ENCODE measurements around the gene WEE2.

WEE2 gene

DNA sequence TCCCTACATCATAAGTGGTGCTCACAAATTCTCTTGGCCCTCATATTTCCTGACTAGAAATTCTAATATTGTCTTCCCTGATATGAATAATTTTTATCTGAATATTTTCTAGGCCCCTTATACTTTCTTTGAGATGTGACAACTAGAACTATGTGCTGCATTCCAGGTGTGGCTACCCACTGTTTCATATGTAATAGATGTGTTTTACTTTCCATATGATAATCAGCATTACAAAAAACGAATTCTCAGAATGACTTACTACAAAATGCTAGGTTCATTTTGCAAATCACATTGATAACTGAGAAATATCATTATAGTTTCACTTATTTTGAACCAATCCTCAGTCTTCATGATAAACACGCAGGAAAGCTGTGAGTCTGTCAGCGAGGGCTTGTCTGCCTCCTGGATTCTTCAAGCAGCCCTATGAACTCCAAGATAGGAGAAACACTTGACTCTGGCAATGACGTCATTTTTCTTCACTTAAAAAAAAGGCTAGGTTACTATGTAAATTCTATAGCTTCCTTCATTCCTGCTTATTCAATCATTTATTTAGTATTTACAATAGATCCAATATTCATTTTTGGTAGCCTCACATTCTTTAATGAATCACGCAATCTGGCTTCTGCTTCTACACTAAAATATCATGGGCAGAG, 4.6 kb downstream of the WEE2 start:
- H3K9me3 ChIP-seq (ENCODE audit: control insufficient read depth, insufficient read depth, low read depth, low read length): no peaks in the 10 kb centered on the region
- no peaks in the 10 kb centered on the region for H3K4me1 ChIP-seq (ENCODE audit: control insufficient read depth, insufficient read depth, low read length)
- H3K4me3 ChIP-seq (ENCODE audit: low read depth, low read length): no peak overlapping the region
- H3K27ac ChIP-seq (ENCODE audit: extremely low read depth, low read depth, low read length): no peak overlapping the region
- TF ChIP-seq ZNF394 (tag by site-specific recombination; IDR thresholded peaks at IDR 0.05; ENCODE audit: borderline replicate concordance): no peak
- TF ChIP-seq ZFP37 (tag by site-specific recombination; IDR thresholded peaks at IDR 0.05): no peak
- TF ChIP-seq ZNF548 (tag by site-specific recombination; IDR thresholded peaks at IDR 0.05): no peak
- TF ChIP-seq MZF1 (tag by site-specific recombination; IDR thresholded peaks at IDR 0.05; ENCODE audit: borderline replicate concordance): no peak
- no peak for TF ChIP-seq ZNF596 (tag by site-specific recombination; IDR thresholded peaks at IDR 0.05)
- no peak for TF ChIP-seq ZNF292 (tag by site-specific recombination; IDR thresholded peaks at IDR 0.05; ENCODE audit: borderline replicate concordance, low read depth)
- TF ChIP-seq, protein P1, sequence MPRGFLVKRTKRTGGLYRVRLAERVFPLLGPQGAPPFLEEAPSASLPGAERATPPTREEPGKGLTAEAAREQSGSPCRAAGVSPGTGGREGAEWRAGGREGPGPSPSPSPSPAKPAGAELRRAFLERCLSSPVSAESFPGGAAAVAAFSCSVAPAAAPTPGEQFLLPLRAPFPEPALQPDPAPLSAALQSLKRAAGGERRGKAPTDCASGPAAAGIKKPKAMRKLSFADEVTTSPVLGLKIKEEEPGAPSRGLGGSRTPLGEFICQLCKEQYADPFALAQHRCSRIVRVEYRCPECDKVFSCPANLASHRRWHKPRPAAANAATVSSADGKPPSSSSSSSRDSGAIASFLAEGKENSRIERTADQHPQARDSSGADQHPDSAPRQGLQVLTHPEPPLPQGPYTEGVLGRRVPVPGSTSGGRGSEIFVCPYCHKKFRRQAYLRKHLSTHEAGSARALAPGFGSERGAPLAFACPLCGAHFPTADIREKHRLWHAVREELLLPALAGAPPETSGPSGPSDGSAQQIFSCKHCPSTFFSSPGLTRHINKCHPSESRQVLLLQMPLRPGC (tag by site-specific recombination; IDR thresholded peaks at IDR 0.05): no peak
- TF ChIP-seq ZXDB (tag by site-specific recombination; IDR thresholded peaks at IDR 0.05): no peak
- TF ChIP-seq HOXD13 (CRISPR knock-in tag; IDR thresholded peaks at IDR 0.05; ENCODE audit: borderline replicate concordance): no peak
- no peak for TF ChIP-seq ZBTB1 (tag by site-specific recombination; IDR thresholded peaks at IDR 0.05)
- no peak for TF ChIP-seq ZNF544 (tag by site-specific recombination; IDR thresholded peaks at IDR 0.05)
- no peak for TF ChIP-seq EGR2 (tag by site-specific recombination; IDR thresholded peaks at IDR 0.05; ENCODE audit: low read depth)
- POLR2A ChIA-PET: no interaction called here
- H3K36me3 ChIP-seq (ENCODE audit: control insufficient read depth in 2 of 2, insufficient read depth in 1 of 2, low read length in 2 of 2): no peaks in the 10 kb centered on the region
- CTCF ChIA-PET: interaction anchor here (1.4 kb wide), 1 partner anchor 26 kb away, joined by 6 read pairs; the partner anchor contains the start of gene SSBP1

DNA sequence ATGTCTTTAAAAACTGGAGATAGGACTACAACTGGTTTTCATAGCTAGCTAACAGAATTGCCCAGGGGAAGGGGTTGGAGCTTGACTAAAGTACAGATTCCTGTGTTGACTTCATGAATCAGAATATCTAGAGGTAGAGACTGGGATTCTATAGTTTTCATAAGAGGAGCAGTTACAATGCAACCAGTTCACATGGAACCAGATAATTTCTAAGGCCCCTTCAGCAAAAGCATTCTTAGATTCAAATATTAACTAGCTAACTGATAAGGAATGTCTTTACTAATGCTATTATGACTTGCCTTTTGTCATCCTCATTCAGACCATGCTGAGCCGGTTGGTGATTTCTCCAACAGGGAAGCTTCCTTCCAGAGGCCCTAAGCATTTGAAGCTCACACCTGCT, 5.7 kb downstream of the WEE2 start:
- H3K36me3 ChIP-seq (ENCODE audit: control insufficient read depth in 2 of 2, insufficient read depth in 1 of 2, low read length in 2 of 2): no peaks in the 10 kb centered on the region
- CTCF ChIA-PET: interaction anchor here (1.4 kb wide), 1 partner anchor 24 kb away, joined by 6 read pairs; the partner anchor contains the start of gene SSBP1
- POLR2A ChIA-PET: no interaction called here
- TF ChIP-seq EGR2 (tag by site-specific recombination; IDR thresholded peaks at IDR 0.05; ENCODE audit: low read depth) (no peak), YY1 (tag by site-specific recombination; IDR thresholded peaks at IDR 0.05) (no peak), ZNF626 (tag by site-specific recombination; IDR thresholded peaks at IDR 0.05) (no peak), ZBTB1 (tag by site-specific recombination; IDR thresholded peaks at IDR 0.05) (no peak), ZNF10 (tag by site-specific recombination; IDR thresholded peaks at IDR 0.05) (no peak), ZNF426 (tag by site-specific recombination; IDR thresholded peaks at IDR 0.05) (no peak), ZNF211 (tag by site-specific recombination; IDR thresholded peaks at IDR 0.05; ENCODE audit: low read depth) (no peak), ZFP69B (tag by site-specific recombination; IDR thresholded peaks at IDR 0.05) (no peak), RBAK (tag by site-specific recombination; IDR thresholded peaks at IDR 0.05) (no peak), ZNF561 (tag by site-specific recombination; IDR thresholded peaks at IDR 0.05; ENCODE audit: borderline replicate concordance) (no peak), ZBTB21 (tag by site-specific recombination; IDR thresholded peaks at IDR 0.05) (no peak), ZNF48 (tag by site-specific recombination; IDR thresholded peaks at IDR 0.05) (no peak)
- TF ChIP-seq, protein P2, sequence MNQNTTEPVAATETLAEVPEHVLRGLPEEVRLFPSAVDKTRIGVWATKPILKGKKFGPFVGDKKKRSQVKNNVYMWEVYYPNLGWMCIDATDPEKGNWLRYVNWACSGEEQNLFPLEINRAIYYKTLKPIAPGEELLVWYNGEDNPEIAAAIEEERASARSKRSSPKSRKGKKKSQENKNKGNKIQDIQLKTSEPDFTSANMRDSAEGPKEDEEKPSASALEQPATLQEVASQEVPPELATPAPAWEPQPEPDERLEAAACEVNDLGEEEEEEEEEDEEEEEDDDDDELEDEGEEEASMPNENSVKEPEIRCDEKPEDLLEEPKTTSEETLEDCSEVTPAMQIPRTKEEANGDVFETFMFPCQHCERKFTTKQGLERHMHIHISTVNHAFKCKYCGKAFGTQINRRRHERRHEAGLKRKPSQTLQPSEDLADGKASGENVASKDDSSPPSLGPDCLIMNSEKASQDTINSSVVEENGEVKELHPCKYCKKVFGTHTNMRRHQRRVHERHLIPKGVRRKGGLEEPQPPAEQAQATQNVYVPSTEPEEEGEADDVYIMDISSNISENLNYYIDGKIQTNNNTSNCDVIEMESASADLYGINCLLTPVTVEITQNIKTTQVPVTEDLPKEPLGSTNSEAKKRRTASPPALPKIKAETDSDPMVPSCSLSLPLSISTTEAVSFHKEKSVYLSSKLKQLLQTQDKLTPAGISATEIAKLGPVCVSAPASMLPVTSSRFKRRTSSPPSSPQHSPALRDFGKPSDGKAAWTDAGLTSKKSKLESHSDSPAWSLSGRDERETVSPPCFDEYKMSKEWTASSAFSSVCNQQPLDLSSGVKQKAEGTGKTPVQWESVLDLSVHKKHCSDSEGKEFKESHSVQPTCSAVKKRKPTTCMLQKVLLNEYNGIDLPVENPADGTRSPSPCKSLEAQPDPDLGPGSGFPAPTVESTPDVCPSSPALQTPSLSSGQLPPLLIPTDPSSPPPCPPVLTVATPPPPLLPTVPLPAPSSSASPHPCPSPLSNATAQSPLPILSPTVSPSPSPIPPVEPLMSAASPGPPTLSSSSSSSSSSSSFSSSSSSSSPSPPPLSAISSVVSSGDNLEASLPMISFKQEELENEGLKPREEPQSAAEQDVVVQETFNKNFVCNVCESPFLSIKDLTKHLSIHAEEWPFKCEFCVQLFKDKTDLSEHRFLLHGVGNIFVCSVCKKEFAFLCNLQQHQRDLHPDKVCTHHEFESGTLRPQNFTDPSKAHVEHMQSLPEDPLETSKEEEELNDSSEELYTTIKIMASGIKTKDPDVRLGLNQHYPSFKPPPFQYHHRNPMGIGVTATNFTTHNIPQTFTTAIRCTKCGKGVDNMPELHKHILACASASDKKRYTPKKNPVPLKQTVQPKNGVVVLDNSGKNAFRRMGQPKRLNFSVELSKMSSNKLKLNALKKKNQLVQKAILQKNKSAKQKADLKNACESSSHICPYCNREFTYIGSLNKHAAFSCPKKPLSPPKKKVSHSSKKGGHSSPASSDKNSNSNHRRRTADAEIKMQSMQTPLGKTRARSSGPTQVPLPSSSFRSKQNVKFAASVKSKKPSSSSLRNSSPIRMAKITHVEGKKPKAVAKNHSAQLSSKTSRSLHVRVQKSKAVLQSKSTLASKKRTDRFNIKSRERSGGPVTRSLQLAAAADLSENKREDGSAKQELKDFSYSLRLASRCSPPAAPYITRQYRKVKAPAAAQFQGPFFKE (tag by site-specific recombination; IDR thresholded peaks at IDR 0.05; ENCODE audit: borderline replicate concordance): no peak
- TF ChIP-seq, protein P3, sequence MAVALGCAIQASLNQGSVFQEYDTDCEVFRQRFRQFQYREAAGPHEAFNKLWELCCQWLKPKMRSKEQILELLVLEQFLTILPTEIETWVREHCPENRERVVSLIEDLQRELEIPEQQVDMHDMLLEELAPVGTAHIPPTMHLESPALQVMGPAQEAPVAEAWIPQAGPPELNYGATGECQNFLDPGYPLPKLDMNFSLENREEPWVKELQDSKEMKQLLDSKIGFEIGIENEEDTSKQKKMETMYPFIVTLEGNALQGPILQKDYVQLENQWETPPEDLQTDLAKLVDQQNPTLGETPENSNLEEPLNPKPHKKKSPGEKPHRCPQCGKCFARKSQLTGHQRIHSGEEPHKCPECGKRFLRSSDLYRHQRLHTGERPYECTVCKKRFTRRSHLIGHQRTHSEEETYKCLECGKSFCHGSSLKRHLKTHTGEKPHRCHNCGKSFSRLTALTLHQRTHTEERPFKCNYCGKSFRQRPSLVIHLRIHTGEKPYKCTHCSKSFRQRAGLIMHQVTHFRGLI (tag by site-specific recombination; IDR thresholded peaks at IDR 0.05): no peak

More for the DNA sequence above, 5.7 kb downstream of the WEE2 start:
- H3K4me3 ChIP-seq (ENCODE audit: low read depth, low read length): no peak overlapping the region
- H3K4me1 ChIP-seq (ENCODE audit: control insufficient read depth, insufficient read depth, low read length): no peaks in the 10 kb centered on the region
- H3K27ac ChIP-seq (ENCODE audit: extremely low read depth, low read depth, low read length): no peak overlapping the region
- H3K9me3 ChIP-seq (ENCODE audit: control insufficient read depth, insufficient read depth, low read depth, low read length): no peaks in the 10 kb centered on the region

All from HEK293 (cell line).